ENCODE results near the gene CLASP1.
"Not testable (repeated sequence)": the region's sequence is repeated elsewhere in the genome, so short reads cannot be mapped to it uniquely, and the experiment has no call there.

CLASP1 gene

DNA sequence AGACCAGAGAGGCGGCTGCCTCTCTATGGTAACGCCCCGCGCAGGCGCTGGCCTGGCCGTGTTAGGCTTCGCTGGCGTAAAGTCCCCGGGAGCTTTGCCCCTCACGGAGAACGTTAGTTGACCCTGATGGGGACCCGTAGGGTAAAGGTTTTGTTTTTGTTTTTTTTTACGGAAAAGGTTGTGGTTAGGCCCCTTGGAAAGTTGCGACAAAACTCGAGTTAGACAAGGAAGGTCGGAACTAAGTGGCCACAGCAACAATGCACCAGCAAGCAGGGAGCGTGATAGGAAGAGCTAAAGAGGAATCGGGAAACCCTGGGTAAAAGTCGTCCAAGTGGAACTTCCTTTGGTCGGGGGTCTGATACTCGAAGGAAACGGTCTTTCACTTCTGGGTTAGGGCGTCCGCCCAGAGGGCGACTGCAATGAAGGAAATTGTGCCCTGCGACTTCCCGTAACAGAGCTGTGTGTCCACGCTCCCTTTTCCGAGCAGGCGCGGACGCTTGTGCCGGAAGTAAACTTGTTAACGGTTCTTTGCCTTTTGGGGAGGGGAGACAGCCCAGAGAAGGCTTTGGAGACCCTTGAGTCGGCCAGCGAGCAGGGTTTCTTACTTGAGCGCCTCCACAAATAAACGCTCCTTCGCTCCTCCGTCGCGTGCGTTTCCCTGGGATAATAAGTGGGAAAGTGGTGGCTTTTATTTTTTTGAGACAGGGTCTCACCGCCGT lies 493 bp upstream of the CLASP1 start:
- DNase-seq (ENCODE audit: low read depth) = peak; percentile 97
- TF ChIP-seq, protein P1, sequence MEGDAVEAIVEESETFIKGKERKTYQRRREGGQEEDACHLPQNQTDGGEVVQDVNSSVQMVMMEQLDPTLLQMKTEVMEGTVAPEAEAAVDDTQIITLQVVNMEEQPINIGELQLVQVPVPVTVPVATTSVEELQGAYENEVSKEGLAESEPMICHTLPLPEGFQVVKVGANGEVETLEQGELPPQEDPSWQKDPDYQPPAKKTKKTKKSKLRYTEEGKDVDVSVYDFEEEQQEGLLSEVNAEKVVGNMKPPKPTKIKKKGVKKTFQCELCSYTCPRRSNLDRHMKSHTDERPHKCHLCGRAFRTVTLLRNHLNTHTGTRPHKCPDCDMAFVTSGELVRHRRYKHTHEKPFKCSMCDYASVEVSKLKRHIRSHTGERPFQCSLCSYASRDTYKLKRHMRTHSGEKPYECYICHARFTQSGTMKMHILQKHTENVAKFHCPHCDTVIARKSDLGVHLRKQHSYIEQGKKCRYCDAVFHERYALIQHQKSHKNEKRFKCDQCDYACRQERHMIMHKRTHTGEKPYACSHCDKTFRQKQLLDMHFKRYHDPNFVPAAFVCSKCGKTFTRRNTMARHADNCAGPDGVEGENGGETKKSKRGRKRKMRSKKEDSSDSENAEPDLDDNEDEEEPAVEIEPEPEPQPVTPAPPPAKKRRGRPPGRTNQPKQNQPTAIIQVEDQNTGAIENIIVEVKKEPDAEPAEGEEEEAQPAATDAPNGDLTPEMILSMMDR (conservative IDR thresholded peaks at IDR 0.05; ENCODE audit: control insufficient read depth, insufficient read depth, low read depth, low read length) = no peak
- peak overlapping the region; percentile 95 for H3K4me3 ChIP-seq (ENCODE audit: control insufficient read depth, low read depth, low read length)

DNA sequence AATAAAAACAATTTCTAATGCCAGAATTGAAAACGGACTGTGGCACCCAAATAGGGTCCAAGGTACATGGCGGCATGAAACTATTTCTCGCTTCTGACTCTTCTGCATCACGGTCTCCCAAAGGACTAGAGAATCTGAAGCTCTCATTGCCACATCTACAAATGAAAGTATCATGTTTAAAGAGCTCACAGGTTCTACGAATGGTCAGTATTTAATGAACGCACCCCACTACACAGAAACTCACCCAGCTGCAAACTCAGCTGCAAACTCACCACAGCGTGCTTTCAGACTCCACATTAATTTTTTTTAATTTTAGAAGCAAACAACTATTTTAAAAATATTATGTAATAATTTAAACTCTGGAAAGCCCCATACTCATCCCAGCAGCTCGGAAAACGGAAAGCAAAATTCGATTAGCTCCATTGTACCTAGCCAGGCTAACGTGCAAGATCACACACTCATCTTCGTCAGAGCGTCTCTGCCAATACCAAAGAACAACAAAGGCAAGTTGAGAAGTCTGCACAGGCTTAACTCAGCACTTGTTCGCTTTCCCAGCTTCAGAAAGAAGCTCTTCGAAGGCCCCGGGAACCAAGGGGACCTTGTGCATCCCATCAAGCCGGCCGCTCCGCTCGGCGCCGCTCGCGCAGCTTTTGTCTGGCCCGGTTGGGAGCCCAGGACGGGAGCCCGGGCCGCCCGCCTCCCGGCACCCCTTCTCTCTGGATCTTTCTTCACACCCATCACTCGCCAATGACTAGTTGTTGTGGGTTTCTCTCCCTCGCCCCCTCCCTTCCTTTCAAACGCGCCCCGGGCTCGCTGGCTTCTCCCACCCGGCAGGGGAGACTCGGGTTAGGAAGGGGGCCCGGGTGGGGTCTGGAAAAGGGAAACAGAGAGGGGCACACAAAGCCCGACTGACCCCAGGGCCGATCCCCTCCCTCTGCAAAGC lies 785 bp downstream of the CLASP1 start:
- peak overlapping the region; percentile 95 for H3K4me3 ChIP-seq (ENCODE audit: control insufficient read depth, low read depth, low read length)
- TF ChIP-seq, protein P1 (conservative IDR thresholded peaks at IDR 0.05; ENCODE audit: control insufficient read depth, insufficient read depth, low read depth, low read length) = no peak
- DNase-seq (ENCODE audit: low read depth) = peak; percentile 69

DNA sequence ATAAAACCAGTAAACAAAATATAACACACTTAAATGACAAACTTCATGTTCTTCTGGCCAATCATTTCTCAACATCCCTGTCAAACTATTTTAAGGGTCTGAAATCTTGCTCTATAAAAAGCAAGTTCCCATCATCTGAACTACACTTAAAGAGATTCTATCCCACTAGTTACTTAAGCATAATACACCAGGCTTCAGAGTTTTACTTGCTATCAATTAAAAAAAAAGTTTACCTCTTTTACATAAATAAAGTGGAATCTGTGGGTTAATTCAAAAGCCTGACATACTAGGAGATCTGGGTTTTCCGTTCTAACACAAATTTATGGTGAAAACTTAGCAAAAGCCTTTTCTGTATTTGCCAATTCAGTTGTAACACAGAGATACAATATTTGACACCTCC lies 1.9 kb downstream of the CLASP1 start:
- H3K4me3 ChIP-seq (ENCODE audit: control insufficient read depth, low read depth, low read length) = peak overlapping the region; percentile 95
- DNase-seq (ENCODE audit: low read depth) = no peak
- TF ChIP-seq, protein P1 (conservative IDR thresholded peaks at IDR 0.05; ENCODE audit: control insufficient read depth, insufficient read depth, low read depth, low read length) = no peak

DNA sequence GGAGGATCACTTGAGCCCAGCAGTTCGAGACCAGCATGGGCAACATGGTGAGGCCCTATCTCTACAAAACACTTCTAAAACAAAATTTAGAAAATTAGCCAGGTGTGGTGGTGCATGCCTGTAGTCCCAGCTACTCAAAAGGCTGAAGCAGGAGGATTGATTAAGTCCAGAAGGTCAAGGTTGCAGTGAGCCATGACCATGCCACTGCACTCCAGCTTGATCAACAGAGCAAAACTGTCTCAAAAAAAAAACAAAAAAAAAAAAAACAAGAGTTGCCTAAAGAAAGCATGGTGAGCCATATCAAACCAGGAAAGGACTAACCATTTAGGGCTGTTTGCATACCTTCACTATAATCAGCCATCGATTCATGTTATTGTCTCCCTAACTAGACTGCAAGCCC lies 4.5 kb downstream of the CLASP1 start:
- DNase-seq (ENCODE audit: low read depth) = no peak
- H3K4me3 ChIP-seq (ENCODE audit: control insufficient read depth, low read depth, low read length) = no peak overlapping the region
- TF ChIP-seq, protein P1 (conservative IDR thresholded peaks at IDR 0.05; ENCODE audit: control insufficient read depth, insufficient read depth, low read depth, low read length) = no peak

DNA sequence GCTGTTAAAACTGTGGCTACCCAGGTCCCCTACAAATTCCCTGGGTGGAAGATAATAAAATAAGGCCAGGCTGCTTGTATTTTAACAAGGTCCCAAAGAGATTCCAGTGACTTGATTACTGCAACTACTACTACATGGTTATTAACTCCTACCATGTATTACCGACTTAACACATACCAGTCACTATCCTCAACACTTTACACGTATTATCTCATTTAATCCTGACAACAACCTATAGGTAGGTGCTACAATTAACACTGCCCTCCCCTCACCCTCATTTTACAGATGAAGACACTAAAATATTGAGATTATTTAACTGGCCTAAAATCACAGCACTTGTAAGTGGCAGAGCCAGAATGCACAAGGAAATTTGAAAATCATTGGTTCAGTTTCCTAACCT lies 5.4 kb downstream of the CLASP1 start:
- TF ChIP-seq, protein P1 (conservative IDR thresholded peaks at IDR 0.05; ENCODE audit: control insufficient read depth, insufficient read depth, low read depth, low read length) = no peak
- H3K4me3 ChIP-seq (ENCODE audit: control insufficient read depth, low read depth, low read length) = no peak overlapping the region
- DNase-seq (ENCODE audit: low read depth) = no peak

DNA sequence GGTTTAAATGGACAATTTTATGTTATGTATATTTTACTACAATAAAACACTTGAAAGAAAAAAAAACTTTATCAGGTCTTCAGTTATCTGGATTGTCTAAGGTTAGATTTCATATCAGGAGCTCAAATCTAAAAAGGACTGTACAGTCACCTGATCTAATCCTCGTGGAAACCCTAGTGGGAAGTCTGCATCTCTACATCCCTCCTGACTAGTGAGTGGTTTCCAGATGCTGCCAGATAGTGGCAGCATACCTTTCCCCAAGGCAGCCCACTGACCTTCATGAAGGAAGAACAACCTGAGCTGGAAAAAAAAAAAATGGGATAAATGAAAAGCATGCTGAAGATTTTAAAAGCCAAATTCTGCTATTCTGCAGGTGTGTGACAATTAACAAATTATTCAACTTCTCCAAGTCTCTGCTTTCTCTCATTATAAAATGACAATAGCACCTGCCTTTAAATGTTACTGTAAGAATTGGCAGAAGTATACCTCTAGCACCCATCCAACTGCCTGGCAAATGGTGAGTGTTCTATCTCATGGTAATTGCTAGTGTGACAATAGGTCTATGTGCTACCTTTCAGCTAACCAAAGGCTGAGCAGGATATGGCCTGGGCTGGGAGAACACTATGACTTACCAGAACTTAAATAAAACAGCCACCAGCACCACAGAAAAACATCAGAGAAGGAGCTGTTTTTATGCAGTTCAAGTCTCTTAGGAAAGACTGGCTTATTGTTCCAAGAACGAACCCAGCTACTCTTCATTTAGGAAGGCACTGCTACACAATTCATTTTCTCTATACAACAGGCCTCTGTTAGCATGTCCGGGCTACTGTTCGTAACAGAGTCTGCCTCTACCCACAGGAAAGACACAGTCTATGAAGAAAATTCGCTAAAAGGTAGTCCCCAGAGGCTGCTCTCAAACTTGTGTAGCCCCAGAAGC lies 8.6 kb downstream of the CLASP1 start:
- no peak for DNase-seq (ENCODE audit: low read depth)
- TF ChIP-seq, protein P1 (conservative IDR thresholded peaks at IDR 0.05; ENCODE audit: control insufficient read depth, insufficient read depth, low read depth, low read length) = no peak
- H3K4me3 ChIP-seq (ENCODE audit: control insufficient read depth, low read depth, low read length) = no peak overlapping the region

DNA sequence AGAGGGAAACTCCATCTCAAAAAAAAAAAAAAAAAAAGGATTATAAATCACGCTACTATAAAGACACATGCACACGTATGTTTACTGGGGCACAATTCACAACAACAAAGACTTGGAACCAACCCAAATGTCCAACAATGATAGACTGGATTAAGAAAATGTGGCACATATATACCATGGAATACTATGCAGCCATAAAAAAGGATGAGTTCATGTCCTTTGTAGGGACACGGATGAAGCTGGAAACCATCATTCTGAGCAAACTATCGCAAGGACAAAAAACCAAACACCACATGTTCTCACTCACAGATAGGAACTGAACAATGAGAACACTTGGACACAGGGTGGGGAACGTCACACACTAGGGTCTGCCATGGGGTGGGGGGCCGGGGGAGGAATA lies 9.4 kb downstream of the CLASP1 start:
- not testable (repeated sequence) for H3K4me3 ChIP-seq (ENCODE audit: control insufficient read depth, low read depth, low read length); DNase-seq (ENCODE audit: low read depth)

Measured in fibroblast of mammary gland (primary cell).